ENCODE data around the gene BROX. TPM values are rescaled to one million over a fixed set of nuclear protein-coding genes. Genes with fewer than 3 reads are reported as not detected.
"Not testable (repeated sequence)": the region's sequence is repeated elsewhere in the genome, so short reads cannot be mapped to it uniquely, and the experiment has no call there.

The BROX gene
- total RNA-seq, 3 donors from 2014 or later: 38.3 to 85.2 (median 45.6) TPM

GRCh38 chr1:222736972-222737371, 24.6 kb downstream of the BROX start, which contains the start of gene FAM177B:
Gene FAM177B (plus strand): TSS chr1:222737202. CDS start chr1:222746546, 9,344 bp downstream.
- intact Hi-C loops (cut with DNase I; ENCODE audit: low total_unique reads): loop anchor here (10.0 kb wide), 1 partner anchor 1982 kb away; no protein-coding TSS in a partner anchor
- no peak within 1 kb of the TSS for H3K27ac ChIP-seq

DNA sequence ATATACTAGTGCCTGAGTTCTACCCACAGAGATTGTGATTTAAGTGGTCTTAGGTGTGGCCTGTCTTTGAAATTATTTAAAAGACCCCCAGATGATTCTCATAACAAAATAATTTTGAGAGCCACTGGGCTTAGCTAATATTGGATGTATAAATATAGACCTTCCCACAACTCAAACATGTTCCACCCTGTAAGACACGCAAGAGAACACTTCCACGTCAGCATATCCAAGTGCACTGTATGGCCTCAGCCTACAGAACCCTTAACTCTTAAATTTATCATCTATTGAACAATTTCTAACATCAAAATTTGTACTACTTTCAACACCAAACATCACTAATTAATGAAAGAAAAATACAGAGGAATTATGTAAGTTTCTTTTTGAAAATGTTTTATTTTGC, 27.1 kb downstream of the BROX start:
- Histone ChIP-seq H3K27ac (no peak overlapping the region), H3K4me3 (no peak overlapping the region), H3K36me3 (no peaks in the 10 kb centered on the region), H3K4me1 (no peaks in the 10 kb centered on the region), H3K9me3 (no peaks in the 10 kb centered on the region), H3K27me3 (no peaks in the 10 kb centered on the region)
- intact Hi-C loops (cut with DNase I; ENCODE audit: low total_unique reads): loop anchor here (10.0 kb wide), 1 partner anchor 1985 kb away; no protein-coding TSS in a partner anchor
- no peak for TF ChIP-seq POLR2A (IDR thresholded peaks at IDR 0.05)
- TF ChIP-seq POLR2AphosphoS5 (IDR thresholded peaks at IDR 0.05): no peak
- TF ChIP-seq CTCF (IDR thresholded peaks at IDR 0.05): no peak
- DNase-seq (ENCODE audit: low spot score in 2 of 2): no peak

More at GRCh38 chr1:222736972-222737371, 24.6 kb downstream of the BROX start, which contains the start of gene FAM177B:
- no peak within 1 kb of the TSS for H3K4me3 ChIP-seq
- no peaks in the 10 kb centered on the region for H3K27me3 ChIP-seq
- H3K4me1 ChIP-seq: no peaks in the 10 kb centered on the region
- H3K36me3 ChIP-seq: no peaks in the 10 kb centered on the region
- no peak for DNase-seq (ENCODE audit: low spot score in 2 of 2)
- H3K9me3 ChIP-seq: no peaks in the 10 kb centered on the region
- TF ChIP-seq CTCF (IDR thresholded peaks at IDR 0.05) (no peak), POLR2A (IDR thresholded peaks at IDR 0.05) (no peak), POLR2AphosphoS5 (IDR thresholded peaks at IDR 0.05) (no peak)

DNA sequence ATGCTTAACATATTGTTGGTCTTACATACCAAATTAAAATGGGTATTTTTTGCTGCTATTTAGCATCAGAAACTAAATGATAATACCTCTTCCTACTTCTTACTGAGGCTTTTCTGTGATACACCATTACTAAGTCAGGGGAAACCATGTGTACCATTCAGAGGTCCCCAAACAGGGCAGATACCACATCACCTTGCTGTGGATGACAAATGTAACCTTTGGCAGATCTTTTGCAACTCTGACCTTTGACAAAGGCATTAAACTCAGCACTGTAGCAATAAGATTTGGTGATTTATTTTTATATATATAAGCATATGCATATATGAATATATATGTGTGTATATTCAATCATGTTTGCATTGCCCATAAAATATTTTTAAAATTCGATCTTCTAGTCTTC, 27.6 kb downstream of the BROX start:
- H3K9me3 ChIP-seq: no peaks in the 10 kb centered on the region
- DNase-seq (ENCODE audit: low spot score in 2 of 2): no peak
- H3K27ac ChIP-seq: no peak overlapping the region
- H3K4me3 ChIP-seq: no peak overlapping the region
- intact Hi-C loops (cut with DNase I; ENCODE audit: low total_unique reads): loop anchor here (10.0 kb wide), 1 partner anchor 1985 kb away; no protein-coding TSS in a partner anchor
- H3K4me1 ChIP-seq: no peaks in the 10 kb centered on the region
- no peak for TF ChIP-seq POLR2A (IDR thresholded peaks at IDR 0.05)
- no peak for TF ChIP-seq POLR2AphosphoS5 (IDR thresholded peaks at IDR 0.05)
- no peak for TF ChIP-seq CTCF (IDR thresholded peaks at IDR 0.05)
- H3K36me3 ChIP-seq: no peaks in the 10 kb centered on the region
- H3K27me3 ChIP-seq: no peaks in the 10 kb centered on the region

DNA sequence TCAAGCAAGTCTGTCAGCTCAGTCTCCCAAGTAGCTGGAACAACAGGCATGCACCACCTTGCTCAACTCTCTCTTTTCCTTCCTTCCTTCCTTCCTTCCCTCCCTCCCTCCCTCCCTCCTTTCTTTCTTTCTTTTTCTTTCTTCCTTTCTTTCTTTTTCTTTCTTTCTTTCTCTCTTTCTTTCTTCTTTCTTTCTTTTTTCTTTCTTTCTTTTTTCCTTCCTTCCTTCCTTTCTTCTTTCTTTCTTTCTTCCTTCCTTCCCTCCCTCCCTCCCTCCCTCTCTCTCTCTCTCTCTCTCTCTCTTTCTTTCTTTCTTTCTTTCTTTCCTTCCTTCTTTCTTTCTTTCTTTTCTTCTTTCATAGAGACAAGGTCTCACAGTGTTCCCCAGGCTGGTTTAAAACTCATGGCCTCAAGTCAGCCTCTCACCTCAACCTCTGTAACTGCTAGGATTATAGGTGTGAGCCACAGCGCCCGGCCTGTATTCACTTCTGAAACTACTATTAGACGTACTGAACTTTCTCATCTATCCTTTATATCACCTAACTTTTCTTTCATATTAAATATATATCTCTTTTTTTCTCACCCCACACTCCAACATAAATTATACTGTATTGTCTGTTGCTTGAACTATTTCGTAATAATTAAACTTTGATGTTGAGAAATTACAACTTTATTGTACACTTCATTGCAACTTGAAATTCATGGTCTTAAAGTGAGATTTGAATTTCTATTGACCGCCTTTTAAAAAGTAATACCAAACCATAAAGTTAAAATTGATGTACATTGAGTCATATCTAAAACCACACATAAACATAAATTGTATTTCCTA, 29.5 kb downstream of the BROX start:
- H3K27ac ChIP-seq; DNase-seq (ENCODE audit: low spot score in 2 of 2); H3K9me3 ChIP-seq; H3K27me3 ChIP-seq; intact Hi-C loops (cut with DNase I; ENCODE audit: low total_unique reads); H3K4me3 ChIP-seq; H3K4me1 ChIP-seq; H3K36me3 ChIP-seq: not testable (repeated sequence)

DNA sequence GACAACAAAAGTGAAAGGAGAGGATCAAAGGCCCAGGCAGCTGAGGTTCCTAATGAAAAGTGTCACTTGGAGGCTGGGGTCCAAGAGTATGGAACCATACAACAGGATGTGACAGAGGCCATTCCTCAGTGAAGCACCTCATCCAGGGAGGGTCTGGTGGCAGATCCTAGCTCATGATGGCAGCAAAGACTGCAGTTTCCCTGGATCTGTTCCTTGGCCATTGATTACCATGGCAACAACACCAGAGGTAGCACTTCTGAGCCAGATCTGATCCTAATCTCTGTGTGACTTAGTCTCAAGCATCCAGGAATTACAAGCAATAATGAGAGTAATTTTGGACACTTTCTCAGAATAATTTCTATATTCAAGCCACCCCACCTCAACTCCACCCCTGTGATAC, 37.6 kb downstream of the BROX start:
- no peak for DNase-seq (ENCODE audit: low spot score in 2 of 2)
- H3K27ac ChIP-seq: no peak overlapping the region
- peaks cover 0 to 8% of the 10 kb centered on the region in 2 donors for H3K4me1 ChIP-seq
- no peaks in the 10 kb centered on the region for H3K36me3 ChIP-seq
- no peaks in the 10 kb centered on the region for H3K27me3 ChIP-seq
- TF ChIP-seq POLR2AphosphoS5 (IDR thresholded peaks at IDR 0.05) (no peak), POLR2A (IDR thresholded peaks at IDR 0.05) (no peak), CTCF (IDR thresholded peaks at IDR 0.05) (no peak)
- H3K9me3 ChIP-seq: no peaks in the 10 kb centered on the region
- intact Hi-C loops (cut with DNase I; ENCODE audit: low total_unique reads): no loop called here
- H3K4me3 ChIP-seq: no peak overlapping the region
